Mesothelial cell of epicardium (in vitro differentiated cells): ENCODE data around the gene KCNJ15. TPM values are rescaled to one million over a fixed set of nuclear protein-coding genes. Genes with fewer than 3 reads are reported as not detected.
A peak's percentile ranks its signal among the peaks of the same experiment; 100 is the strongest.

Source experiments
- DNase-seq, 2 experiments: peaks; one replicate each; pipeline ENCODE4 v3.0.0; 2021; ENCODE audit warnings: low spot score in 2 of 2; ENCODE audit not compliant: unreplicated experiment in 2 of 2
- H3K27ac Mint-ChIP-seq: 2 replicates; pipeline ENCODE4 v1.8.0; 2021; ENCODE audit warnings: mixed read lengths
- H3K27me3 Mint-ChIP-seq: 2 replicates; pipeline ENCODE4 v1.8.0; 2021; ENCODE audit warnings: low read depth, mixed read lengths
- H3K36me3 Mint-ChIP-seq: 2 replicates; pipeline ENCODE4 v1.8.0; 2021; ENCODE audit warnings: mixed read lengths
- H3K4me1 Mint-ChIP-seq: 2 replicates; pipeline ENCODE4 v1.8.0; 2021; ENCODE audit warnings: mixed read lengths
- H3K4me3 Mint-ChIP-seq: 2 replicates; pipeline ENCODE4 v1.8.0; 2021; ENCODE audit warnings: mild to moderate bottlenecking, moderate library complexity, mixed read lengths
- H3K9me3 Mint-ChIP-seq: 2 replicates; pipeline ENCODE4 v1.8.0; 2021; ENCODE audit warnings: mixed read lengths
- CTCF ChIP-seq: fragments of 200-600 bp; sonication (generic); IDR thresholded peaks from one replicate; pipeline ENCODE4 v1.5.0; 2021; ENCODE audit warnings: antibody characterized with exemption; ENCODE audit not compliant: unreplicated experiment
- total RNA-seq: library from RNA; stranded (reverse); gene quantifications from 3 replicates; pipeline ENCODE4 v1.2.1, GENCODE V29; 2021

Gene KCNJ15
- total RNA-seq, 1 donor from 2014 or later = 1.9 TPM

GRCh38 chr21:38352536-38353219 is 95.9 kb downstream of the KCNJ15 start:
- H3K4me1 Mint-ChIP-seq = peaks cover 30% of the 10 kb centered on the region
- no peaks in the 10 kb centered on the region for H3K9me3 Mint-ChIP-seq
- no peaks in the 10 kb centered on the region for H3K36me3 Mint-ChIP-seq
- DNase-seq = peak in 1 of 2 experiments; percentile 72
- TF ChIP-seq CTCF = peak; percentile 63
- peaks cover 20% of the 10 kb centered on the region for H3K27me3 Mint-ChIP-seq
- H3K27ac Mint-ChIP-seq = no peak overlapping the region
- H3K4me3 Mint-ChIP-seq = no peak overlapping the region

GRCh38 chr21:38354231-38354630 is 97.4 kb downstream of the KCNJ15 start:
- H3K4me1 Mint-ChIP-seq = peaks cover 22% of the 10 kb centered on the region
- H3K27ac Mint-ChIP-seq = no peak overlapping the region
- H3K36me3 Mint-ChIP-seq = no peaks in the 10 kb centered on the region
- H3K9me3 Mint-ChIP-seq = no peaks in the 10 kb centered on the region
- H3K4me3 Mint-ChIP-seq = no peak overlapping the region
- TF ChIP-seq CTCF = no peak
- no peak for DNase-seq
- peaks cover 25% of the 10 kb centered on the region for H3K27me3 Mint-ChIP-seq

- no peak overlapping the region for H3K27ac Mint-ChIP-seq
- H3K9me3 Mint-ChIP-seq = no peaks in the 10 kb centered on the region
- H3K4me1 Mint-ChIP-seq = peaks cover 18% of the 10 kb centered on the region
These were observed 98.0 kb downstream of the KCNJ15 start for GRCh38 chr21:38354746-38355145.

GRCh38 chr21:38355353-38355752 is 98.6 kb downstream of the KCNJ15 start:
- no peaks in the 10 kb centered on the region for H3K9me3 Mint-ChIP-seq
- TF ChIP-seq CTCF = no peak

More at GRCh38 chr21:38354746-38355145, 98.0 kb downstream of the KCNJ15 start:
- Mint-ChIP-seq H3K4me3 (no peak overlapping the region), H3K36me3 (no peaks in the 10 kb centered on the region), H3K27me3 (peaks cover 28% of the 10 kb centered on the region)
- no peak for DNase-seq
- TF ChIP-seq CTCF = no peak

GRCh38 chr21:38355992-38356781 is 99.4 kb downstream of the KCNJ15 start:
- Mint-ChIP-seq H3K36me3 (no peaks in the 10 kb centered on the region), H3K27me3 (peaks cover 35% of the 10 kb centered on the region), H3K4me1 (peaks cover 14% of the 10 kb centered on the region), H3K9me3 (no peaks in the 10 kb centered on the region), H3K27ac (no peak overlapping the region), H3K4me3 (no peak overlapping the region)
- peak; percentile 73 to 94 for DNase-seq
- TF ChIP-seq CTCF = peak; percentile 87

More at GRCh38 chr21:38355353-38355752, 98.6 kb downstream of the KCNJ15 start:
- Mint-ChIP-seq H3K4me1 (peaks cover 17% of the 10 kb centered on the region), H3K27ac (no peak overlapping the region), H3K36me3 (no peaks in the 10 kb centered on the region), H3K4me3 (no peak overlapping the region), H3K27me3 (peaks cover 32% of the 10 kb centered on the region)
- no peak for DNase-seq

Other genes with a start within 250 kb of the KCNJ15 start
- gene ERG, start 241.5 kb downstream of the KCNJ15 start, total RNA-seq = 2.5 to 3.1 TPM (median 3.0 TPM) in 3 replicates